Suprapubic skin (tissue), 3 donors: ENCODE measurements around the gene ITGB3BP.
"Not testable (repeated sequence)": the region's sequence is repeated elsewhere in the genome, so short reads cannot be mapped to it uniquely, and the experiment has no call there.

Source experiments
- EP300 ChIP-seq: sonication (generic); formaldehyde crosslinking; IDR thresholded peaks from one replicate; pipeline ENCODE4 v1.6.1; 2017; ENCODE audit warnings: antibody characterized with exemption
- POLR2A ChIP-seq, 2 donors: fragments of 450-650 bp; IDR thresholded peaks; one replicate each; pipeline ENCODE4 v1.6.1; 2017; ENCODE audit warnings: antibody characterized with exemption in 2 of 2, mild to moderate bottlenecking in 2 of 2, moderate library complexity in 2 of 2
- TF ChIP-seq, protein P1 (sequence below), 2 donors: fragments of 200-600 bp in 1 of 2; fragments of 450-650 bp in 1 of 2; sonication (generic) in 1 of 2; IDR thresholded peaks; one replicate each; pipeline ENCODE4 v1.5.1; 2016 to 2019; ENCODE audit warnings: antibody characterized with exemption in 2 of 2, mild to moderate bottlenecking in 1 of 2, moderate library complexity in 1 of 2

DNA sequence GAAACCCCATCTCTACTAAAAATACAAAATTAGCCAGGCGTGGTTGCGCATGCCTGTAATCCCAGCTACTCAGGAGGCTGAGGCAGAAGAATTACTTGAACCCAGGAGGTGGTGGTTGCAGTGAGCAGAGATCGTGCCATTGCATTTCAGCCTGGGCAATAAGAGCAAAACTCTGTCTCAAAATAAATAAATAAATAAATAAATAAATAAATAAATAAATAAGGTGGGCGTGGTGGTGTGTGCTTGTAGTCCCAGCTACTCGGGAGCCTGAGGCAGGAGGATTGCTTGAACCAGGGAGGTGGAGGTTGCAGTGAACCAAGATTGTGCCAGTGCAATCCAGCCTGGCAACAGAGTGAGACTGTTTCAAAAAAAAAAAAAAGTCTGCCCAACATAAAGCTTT lies 54.3 kb downstream of the ITGB3BP start:
- TF ChIP-seq, protein P1, sequence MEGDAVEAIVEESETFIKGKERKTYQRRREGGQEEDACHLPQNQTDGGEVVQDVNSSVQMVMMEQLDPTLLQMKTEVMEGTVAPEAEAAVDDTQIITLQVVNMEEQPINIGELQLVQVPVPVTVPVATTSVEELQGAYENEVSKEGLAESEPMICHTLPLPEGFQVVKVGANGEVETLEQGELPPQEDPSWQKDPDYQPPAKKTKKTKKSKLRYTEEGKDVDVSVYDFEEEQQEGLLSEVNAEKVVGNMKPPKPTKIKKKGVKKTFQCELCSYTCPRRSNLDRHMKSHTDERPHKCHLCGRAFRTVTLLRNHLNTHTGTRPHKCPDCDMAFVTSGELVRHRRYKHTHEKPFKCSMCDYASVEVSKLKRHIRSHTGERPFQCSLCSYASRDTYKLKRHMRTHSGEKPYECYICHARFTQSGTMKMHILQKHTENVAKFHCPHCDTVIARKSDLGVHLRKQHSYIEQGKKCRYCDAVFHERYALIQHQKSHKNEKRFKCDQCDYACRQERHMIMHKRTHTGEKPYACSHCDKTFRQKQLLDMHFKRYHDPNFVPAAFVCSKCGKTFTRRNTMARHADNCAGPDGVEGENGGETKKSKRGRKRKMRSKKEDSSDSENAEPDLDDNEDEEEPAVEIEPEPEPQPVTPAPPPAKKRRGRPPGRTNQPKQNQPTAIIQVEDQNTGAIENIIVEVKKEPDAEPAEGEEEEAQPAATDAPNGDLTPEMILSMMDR (IDR thresholded peaks at IDR 0.05): not testable (repeated sequence)
- not testable (repeated sequence) for TF ChIP-seq EP300; POLR2A (IDR thresholded peaks at IDR 0.05)
